Fibroblast of skin of back (primary cell): ENCODE results near the gene KRTAP12-1.
"Not testable (repeated sequence)": the region's sequence is repeated elsewhere in the genome, so short reads cannot be mapped to it uniquely, and the experiment has no call there.

Experiments
- DNase-seq: peaks from one replicate; pipeline ENCODE4 v3.0.0-alpha.2; 2013

The KRTAP12-1 gene

DNA sequence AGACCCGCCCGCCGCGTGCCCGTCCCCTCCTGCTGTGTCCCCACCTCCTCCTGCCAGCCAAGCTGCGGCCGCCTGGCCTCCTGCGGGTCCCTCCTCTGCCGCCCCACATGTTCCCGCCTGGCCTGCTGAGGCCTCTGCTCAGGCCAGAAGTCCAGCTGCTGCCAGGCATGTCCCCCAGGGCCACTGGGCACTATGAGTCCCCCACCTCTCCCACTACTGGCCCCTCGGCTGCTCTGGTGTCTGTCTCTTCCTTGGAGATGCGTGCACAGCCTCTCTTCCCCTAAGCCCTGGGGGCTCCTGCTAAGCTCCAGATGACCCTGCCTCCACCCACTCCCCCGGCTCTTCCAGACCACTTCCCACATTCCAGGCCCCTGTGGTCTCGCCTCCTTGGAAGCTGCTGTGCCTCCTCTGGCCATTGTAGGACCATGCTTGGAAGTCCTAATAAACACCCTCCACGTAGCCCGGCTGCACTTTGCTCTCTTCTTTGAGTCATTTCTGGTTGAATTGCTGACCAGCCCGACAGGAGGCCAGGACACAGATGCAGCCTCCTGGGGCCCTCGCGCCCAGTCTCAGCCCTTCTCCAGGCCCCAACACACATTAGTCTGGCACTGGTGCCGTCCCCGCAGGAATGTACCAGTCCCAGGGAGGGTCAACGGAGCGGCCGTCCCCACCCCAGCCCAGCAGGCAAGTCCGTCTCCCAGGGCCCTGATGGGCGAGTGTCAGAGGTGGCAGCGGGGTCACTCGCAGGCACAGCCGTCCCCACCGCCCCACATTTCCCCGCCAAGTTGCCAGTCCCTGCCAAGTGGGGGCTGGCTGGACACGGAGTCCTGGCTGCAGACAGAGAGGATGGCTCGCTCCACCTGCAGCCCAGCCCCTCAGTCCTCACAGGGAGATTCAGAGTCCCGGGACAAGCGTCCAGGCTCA, 16.1 kb upstream of the KRTAP12-1 start:
- DNase-seq, result no peak

DNA sequence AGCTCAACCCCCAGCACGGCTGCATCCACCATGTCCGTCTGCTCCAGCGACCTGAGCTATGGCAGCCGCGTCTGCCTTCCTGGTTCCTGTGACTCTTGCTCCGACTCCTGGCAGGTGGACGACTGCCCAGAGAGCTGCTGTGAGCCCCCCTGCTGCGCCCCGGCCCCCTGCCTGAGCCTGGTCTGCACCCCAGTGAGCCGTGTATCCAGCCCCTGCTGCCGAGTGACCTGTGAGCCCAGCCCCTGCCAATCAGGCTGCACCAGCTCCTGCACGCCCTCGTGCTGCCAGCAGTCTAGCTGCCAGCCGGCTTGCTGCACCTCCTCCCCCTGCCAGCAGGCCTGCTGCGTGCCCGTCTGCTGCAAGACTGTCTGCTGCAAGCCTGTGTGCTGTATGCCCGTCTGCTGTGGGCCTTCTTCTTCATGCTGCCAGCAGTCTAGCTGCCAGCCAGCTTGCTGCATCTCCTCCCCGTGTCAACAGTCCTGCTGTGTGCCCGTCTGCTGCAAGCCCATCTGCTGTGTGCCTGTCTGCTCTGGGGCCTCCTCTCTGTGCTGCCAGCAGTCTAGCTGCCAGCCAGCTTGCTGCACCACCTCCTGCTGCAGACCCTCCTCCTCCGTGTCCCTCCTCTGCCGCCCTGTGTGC, 15.3 kb upstream of the KRTAP12-1 start, which contains the start of gene KRTAP10-12:
KRTAP10-12 (plus strand) TSS at position 1 of the 639 bp plus-strand sequence; CDS start at position 31, 30 bp downstream.
- DNase-seq, result not testable (repeated sequence)

DNA sequence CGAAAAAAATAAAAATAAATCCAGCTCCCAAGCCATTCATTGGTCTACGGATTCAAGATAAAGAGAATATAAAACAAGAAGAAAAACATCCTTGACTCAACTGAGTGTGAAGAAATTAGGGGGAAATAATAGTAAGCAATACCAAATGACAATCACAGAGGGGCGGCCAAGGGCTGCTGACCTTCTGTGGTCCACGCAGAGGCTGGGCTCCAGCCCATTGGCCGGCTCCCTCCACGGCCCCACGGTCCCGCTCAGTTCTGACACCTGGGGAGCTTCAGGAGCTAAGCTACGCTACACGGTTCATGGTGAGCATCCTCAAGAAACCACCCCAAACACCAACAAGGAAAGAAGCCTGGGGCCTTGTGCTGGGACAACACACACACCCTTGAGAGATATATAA, 14.6 kb upstream of the KRTAP12-1 start:
- DNase-seq, result no peak

DNA sequence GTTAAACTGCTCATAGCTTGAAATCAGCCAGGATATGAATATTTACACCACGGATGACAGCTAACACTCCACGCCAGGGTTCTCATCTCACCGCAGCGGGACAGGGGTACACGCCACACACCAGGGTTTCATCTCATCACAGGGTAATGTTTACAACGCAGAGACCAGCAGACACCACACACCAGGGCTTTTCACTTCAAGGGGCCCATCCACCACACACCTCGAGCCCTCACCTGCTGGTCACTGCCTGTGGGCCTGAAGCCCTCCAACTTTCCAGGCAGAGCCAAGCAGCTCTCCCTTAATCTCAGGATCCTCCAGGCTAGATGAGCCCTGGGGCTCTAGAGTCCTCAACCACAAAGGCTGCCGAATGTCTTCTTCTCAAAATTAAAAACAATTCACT, 13.7 kb upstream of the KRTAP12-1 start:
- no peak for DNase-seq

- DNase-seq, result no peak
Measured at GRCh38 chr21:44695184-44695583, 13.2 kb upstream of the KRTAP12-1 start.

GRCh38 chr21:44694776-44695175, 12.8 kb upstream of the KRTAP12-1 start:
- DNase-seq, result no peak

DNA sequence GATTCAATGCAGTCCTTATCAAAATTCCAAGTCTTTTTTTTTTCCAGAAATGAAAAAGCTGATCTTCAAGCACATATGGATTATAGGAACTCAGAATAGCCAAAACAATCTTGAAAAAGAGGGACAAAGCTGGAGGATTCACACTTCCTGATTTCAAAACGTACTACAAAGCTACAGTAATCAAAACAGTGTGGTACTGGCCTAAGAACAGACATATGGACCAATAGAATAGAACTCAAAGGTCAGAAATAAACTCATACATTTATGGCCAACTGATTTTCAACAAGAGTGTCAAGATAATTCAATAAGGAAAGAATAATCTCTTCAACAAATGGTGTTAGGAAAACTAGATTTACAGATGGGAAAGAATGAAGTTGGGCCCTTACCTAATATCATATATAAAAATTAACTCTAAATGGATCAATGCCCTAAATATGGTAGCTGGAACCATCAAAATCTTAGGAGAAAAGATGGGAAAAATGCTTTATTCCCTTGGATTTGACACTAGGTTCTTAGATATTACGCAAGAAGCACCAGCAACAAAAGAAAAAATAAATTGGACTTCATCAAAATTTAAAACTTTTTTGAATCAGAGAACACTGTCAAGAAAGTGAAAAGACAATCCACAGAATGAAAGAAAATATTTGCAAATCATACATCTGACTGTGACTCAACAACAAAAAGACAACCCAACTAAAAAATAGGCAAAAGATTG, 11.0 kb upstream of the KRTAP12-1 start:
- no peak for DNase-seq

DNA sequence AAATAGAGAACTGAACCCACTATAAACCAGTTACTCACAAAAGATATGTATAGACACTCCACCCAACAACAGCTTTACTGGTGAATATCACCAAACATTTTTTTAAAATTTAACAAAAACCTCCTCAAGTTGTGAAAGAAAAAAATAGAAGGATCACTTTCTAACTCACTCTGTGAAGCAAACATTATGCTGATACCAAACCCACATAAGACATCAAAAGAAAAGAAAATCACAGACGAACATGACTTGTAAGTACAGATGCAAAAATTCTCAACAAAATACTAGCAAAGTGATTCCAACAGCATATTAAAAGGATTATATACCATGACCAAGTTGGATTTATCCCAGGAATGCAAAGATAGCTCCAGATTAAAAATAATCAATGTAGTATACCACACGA, 9.7 kb upstream of the KRTAP12-1 start:
- DNase-seq, result no peak

DNA sequence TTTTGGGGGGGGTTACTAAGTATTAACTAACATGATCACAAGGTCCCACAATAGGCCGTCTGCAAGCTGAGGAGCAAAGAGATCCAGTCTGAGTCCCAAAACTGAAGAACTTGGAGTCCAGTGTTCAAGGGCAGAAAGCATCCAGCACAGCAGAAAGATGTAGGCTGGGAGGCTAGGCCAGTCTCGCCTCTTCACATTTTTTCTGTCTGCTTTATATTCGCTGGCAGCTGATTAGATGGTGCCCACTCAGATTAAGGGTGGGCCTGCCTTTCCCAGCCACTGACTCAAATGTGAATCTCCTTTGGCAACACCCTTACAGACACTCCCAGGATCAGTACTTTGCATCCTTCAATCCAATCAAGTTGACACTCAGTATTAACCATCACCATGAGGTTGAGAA, 7.8 kb upstream of the KRTAP12-1 start:
- DNase-seq, result not testable (repeated sequence)

GRCh38 chr21:44687671-44688070, 5.7 kb upstream of the KRTAP12-1 start:
- DNase-seq, result no peak

DNA sequence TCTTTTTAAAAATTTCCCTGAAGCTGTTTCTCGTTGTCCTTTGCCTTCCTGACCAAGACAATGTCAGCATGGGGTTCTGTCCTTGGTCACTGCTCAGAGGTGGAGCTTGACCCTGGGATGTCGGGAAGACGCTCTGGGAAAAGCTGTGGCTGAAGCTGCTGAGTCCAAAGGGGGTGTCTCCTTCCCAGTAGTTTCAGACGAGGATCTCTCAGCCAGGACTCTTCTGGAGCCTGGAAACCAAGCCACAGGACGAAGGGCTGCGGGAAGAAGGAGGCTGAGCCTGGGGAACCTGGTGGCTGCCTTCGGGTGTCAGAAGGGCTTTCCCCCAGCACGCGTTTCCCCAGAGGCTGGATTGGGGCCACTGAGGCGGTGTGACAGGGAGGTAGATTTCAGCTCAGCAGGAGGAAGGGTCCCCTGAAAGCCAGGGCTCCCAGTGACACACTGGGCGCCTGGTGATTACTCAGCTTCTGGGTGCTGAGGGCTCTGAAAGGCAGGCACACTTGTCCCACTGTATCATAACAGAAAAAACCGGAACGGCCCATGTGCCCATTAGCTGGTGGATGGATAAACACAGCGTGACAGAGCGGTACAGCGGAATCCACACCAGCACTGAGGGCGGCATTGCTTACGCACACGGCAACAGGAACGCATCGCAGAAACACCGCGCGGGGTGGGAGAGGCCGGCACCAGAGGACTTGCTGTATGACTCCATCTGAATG, 5.0 kb upstream of the KRTAP12-1 start:
- no peak for DNase-seq

GRCh38 chr21:44686000-44686781, 4.2 kb upstream of the KRTAP12-1 start:
- DNase-seq, result no peak

DNA sequence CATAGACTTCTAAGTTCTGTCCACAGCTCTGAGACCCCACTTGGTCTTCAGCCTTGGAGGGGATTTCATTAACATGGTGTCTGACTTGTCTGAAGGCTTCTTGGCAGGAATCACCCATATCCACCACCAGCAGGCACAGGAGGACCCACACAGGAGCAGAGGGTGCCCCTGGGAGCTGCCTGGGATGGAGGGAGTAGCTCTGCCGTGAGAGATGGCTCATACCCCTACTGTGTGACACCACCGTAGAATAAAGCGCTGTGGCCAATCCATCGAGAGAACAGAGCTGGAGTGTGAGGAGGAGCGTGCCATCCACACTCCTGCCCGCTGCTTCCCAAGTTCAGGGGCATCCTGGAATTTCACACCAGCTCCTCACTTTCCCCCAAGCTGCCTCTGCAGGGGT, 3.1 kb upstream of the KRTAP12-1 start:
- DNase-seq, result not testable (repeated sequence)

GRCh38 chr21:44684483-44684882, 2.5 kb upstream of the KRTAP12-1 start:
- no peak for DNase-seq

DNA sequence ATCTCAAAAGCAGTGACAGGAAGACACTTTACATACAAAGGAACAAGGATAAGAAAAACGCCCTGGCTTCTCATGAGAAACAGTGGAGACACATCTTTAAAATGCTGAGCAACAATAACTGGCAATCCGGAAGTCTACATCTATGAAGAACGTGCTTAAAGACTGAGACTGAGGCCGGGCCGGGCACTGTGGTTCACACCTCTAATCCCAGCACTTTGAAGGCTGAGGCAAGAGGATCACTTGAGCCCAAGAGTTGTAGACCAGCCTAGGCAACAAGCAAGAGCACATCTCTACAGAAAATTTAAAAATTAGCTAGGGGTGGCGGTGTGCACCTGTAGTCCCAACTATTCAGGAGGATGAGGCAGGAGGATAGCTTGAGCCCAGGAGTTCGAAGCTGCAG, 2.1 kb upstream of the KRTAP12-1 start:
- no peak for DNase-seq

GRCh38 chr21:44682580-44683151, 703 bp upstream of the KRTAP12-1 start:
- no peak for DNase-seq

GRCh38 chr21:44681152-44681551, 811 bp downstream of the KRTAP12-1 start:
- DNase-seq, result no peak

DNA sequence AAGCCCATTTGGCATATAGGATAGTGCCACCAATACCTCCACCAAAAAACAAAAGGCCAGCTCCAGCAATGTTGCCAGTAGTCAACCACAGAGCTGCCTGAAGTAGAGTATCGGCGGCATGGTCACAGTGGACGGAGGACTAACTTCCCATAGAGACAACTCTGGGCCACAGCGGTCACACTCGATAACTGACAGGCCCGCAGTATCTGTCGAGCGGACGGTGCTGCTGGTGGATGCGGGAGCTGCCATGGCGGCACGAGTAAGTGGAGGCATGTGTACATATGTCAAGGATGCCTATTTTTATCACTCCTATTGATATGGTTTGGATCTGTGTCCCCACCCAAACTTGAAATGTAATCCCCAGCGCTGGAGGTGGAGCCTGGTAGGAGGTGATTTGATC, 4.1 kb downstream of the KRTAP12-1 start:
- no peak for DNase-seq

DNA sequence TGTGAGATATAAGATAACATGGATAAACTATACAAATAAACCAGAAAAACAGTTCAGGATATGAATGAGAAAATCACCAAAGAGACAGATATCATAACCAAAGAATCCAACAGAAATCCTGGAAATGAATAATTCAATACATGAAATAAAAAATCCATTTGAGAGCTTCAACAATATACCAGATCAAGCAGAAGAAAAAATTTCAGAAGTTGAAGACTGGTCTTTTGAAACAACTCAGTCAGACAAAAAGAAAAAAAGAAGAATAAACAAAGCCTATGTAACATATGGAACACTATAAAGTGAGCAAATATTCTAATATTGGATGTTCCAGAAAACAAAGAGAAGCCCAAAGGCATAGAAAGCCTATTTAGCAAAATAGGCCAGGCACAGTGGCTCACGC, 10.1 kb downstream of the KRTAP12-1 start:
- DNase-seq, result no peak

DNA sequence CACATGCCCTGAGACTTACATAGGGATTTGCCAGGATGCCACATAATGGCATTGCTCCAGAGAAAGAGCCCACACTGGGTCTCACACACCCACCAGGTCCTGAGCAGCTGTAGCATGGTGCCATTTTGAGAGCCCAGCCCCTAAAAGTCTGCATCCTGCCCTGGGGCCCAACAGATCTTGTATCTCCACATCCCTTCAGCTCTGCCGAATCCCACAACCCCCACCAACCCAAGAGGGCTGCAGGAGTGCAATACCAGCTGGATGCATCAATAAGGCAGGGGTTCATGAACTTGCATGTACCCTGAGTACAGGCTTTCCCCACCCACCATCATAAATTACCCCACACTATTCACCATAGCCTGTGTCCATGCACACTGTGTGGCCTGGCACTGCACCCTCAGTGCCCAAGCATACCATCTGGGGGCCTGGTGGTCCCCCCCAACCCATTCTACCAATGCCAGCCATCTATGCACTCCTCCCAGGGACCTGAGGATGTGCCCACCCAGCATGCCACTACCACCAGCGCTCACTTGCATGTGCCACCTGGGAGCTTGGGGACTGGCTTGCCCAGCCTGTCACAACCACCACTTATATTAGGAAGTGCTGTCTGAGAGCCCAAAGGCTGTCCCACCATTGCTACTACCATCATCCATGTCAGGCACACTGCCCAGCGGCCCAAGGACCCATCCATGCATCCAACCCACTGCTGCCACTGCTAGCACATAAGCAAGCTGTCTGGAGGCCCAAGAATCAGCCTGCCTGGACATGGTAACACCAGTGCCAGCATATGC, 11.1 kb downstream of the KRTAP12-1 start:
- DNase-seq, result no peak

DNA sequence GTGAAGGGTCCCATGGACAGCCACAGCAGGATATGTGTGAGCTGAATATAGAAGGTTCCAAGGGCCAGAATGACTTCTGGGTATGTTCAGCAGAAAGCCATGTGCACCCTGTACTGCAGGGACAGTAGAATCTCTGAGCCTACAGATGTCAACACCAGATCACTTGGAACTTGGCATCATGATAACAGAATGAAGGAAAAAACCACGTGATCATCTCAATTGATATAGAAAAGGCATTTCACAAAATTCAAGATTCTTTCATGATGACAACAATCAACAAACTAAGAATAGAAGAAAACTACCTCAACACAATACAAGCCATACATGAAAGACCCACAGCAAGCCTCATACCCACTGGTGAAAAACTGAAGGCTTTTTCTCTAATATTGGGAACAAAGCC, 14.4 kb downstream of the KRTAP12-1 start:
- no peak for DNase-seq
